ENCODE data around the gene PNPO. TPM values are rescaled to one million over a fixed set of nuclear protein-coding genes. Genes with fewer than 3 reads are reported as not detected.

PNPO gene
- total RNA-seq, 1 donor from 2014 or later, result 9.1 TPM

GRCh38 chr17:47970725-47971499, 29.5 kb downstream of the PNPO start, which contains the start of gene CDK5RAP3:
Gene CDK5RAP3, plus strand, starts transcription at chr17:47971113. Its CDS starts 34 bp downstream, at chr17:47971147.
- TF ChIP-seq, protein P1, sequence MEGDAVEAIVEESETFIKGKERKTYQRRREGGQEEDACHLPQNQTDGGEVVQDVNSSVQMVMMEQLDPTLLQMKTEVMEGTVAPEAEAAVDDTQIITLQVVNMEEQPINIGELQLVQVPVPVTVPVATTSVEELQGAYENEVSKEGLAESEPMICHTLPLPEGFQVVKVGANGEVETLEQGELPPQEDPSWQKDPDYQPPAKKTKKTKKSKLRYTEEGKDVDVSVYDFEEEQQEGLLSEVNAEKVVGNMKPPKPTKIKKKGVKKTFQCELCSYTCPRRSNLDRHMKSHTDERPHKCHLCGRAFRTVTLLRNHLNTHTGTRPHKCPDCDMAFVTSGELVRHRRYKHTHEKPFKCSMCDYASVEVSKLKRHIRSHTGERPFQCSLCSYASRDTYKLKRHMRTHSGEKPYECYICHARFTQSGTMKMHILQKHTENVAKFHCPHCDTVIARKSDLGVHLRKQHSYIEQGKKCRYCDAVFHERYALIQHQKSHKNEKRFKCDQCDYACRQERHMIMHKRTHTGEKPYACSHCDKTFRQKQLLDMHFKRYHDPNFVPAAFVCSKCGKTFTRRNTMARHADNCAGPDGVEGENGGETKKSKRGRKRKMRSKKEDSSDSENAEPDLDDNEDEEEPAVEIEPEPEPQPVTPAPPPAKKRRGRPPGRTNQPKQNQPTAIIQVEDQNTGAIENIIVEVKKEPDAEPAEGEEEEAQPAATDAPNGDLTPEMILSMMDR (IDR thresholded peaks at IDR 0.05), result peak; percentile 77
- TF ChIP-seq EZH2phosphoT487 (IDR thresholded peaks at IDR 0.05), result no peak
- TF ChIP-seq EZH2 (IDR thresholded peaks at IDR 0.05), result peak; percentile 53

DNA sequence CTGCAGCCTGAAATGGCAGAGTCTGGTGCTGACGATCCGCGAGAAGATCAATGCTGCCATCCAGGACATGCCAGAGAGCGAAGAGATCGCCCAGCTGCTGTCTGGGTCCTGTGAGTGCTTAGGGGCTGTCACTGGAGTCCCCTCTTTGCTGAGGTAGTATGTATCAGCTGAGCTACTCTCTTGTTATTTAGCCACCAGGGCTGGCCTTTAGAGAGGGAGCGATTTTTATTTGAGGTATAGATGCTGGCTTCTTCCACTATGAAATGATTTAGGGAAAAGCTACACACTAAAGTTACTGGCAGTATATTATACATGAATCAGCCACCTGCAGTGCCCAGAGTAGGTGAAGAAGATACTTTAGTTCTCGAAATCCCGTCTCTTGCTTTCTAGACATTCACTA, 32.2 kb downstream of the PNPO start:
- Histone ChIP-seq H3K4me1 (peaks cover 13% of the 10 kb centered on the region), H3K4me2 (no peak overlapping the region), H3K27ac (no peak overlapping the region), H3K27me3 (no peaks in the 10 kb centered on the region), H3F3A (ENCODE audit: low read depth) (peaks cover 8% of the 10 kb centered on the region), H3K9ac (no peak overlapping the region), H2AFZ (replicated peaks) (no peak overlapping the region), H3K4me3 (no peak overlapping the region), H3K36me3 (no peaks in the 10 kb centered on the region), H3K79me2 (ENCODE audit: low read depth) (peaks cover 15% of the 10 kb centered on the region), H4K20me1 (ENCODE audit: low read depth) (no peaks in the 10 kb centered on the region), H3K9me3 (ENCODE audit: low read depth) (no peaks in the 10 kb centered on the region)
- TF ChIP-seq EZH2 (IDR thresholded peaks at IDR 0.05), result no peak
- no peak for TF ChIP-seq EZH2phosphoT487 (IDR thresholded peaks at IDR 0.05)
- TF ChIP-seq, protein P1 (IDR thresholded peaks at IDR 0.05), result no peak
- Mint-ChIP-seq H3K36me3 (peaks cover 22% of the 10 kb centered on the region), H3K9me3 (no peaks in the 10 kb centered on the region), H3K27ac (peak overlapping the region; percentile 78), H3K27me3 (ENCODE audit: insufficient read depth, low read depth) (peaks cover 5% of the 10 kb centered on the region), H3K4me3 (no peak overlapping the region), H3K4me1 (peaks cover 23% of the 10 kb centered on the region)
- DNase-seq (ENCODE audit: low spot score), result no peak

More at GRCh38 chr17:47970725-47971499, 29.5 kb downstream of the PNPO start, which contains the start of gene CDK5RAP3:
- Histone ChIP-seq H3F3A (ENCODE audit: low read depth) (peaks cover 8% of the 10 kb centered on the region), H3K27ac (no peak within 1 kb of the TSS), H3K4me2 (peak within 1 kb of the TSS; percentile 75), H4K20me1 (ENCODE audit: low read depth) (no peaks in the 10 kb centered on the region), H2AFZ (replicated peaks) (peak within 1 kb of the TSS; percentile 97), H3K36me3 (no peaks in the 10 kb centered on the region), H3K4me1 (peaks cover 13% of the 10 kb centered on the region), H3K9ac (no peak within 1 kb of the TSS), H3K9me3 (ENCODE audit: low read depth) (no peaks in the 10 kb centered on the region), H3K4me3 (peak within 1 kb of the TSS; percentile 56), H3K79me2 (ENCODE audit: low read depth) (peaks cover 15% of the 10 kb centered on the region), H3K27me3 (no peaks in the 10 kb centered on the region)
- Mint-ChIP-seq H3K27ac (peak within 1 kb of the TSS; percentile 50), H3K4me1 (peaks cover 19% of the 10 kb centered on the region), H3K9me3 (no peaks in the 10 kb centered on the region), H3K27me3 (ENCODE audit: insufficient read depth, low read depth) (peaks cover 5% of the 10 kb centered on the region), H3K36me3 (peaks cover 15% of the 10 kb centered on the region), H3K4me3 (peak within 1 kb of the TSS; percentile 93)
- DNase-seq (ENCODE audit: low spot score), result peak; percentile 100

DNA sequence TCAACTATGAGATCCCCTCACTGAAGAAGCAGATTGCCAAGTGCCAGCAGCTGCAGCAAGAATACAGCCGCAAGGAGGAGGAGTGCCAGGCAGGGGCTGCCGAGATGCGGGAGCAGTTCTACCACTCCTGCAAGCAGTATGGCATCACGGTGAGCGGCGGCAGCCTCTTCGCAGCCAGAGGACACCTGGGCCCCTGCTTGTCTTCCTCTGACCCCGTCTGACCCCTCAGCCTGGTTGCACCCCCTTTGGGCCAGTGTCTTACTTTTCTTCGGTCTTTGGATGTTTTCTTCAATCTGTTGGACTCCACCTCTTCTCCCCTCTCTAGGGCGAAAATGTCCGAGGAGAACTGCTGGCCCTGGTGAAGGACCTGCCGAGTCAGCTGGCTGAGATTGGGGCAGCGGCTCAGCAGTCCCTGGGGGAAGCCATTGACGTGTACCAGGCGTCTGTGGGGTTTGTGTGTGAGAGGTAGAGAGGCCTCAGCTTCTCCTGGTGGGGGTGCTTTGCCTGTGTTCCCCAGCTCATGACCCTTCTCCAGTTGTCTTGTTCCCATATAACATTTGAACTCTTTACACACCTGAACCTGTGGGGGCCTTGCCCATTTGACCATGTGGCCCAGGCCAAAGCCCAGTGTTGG, 33.9 kb downstream of the PNPO start:
- Histone ChIP-seq H3K79me2 (ENCODE audit: low read depth) (peaks cover 15% of the 10 kb centered on the region), H4K20me1 (ENCODE audit: low read depth) (no peaks in the 10 kb centered on the region), H3K27me3 (no peaks in the 10 kb centered on the region), H3K9me3 (ENCODE audit: low read depth) (no peaks in the 10 kb centered on the region), H3K36me3 (no peaks in the 10 kb centered on the region), H3F3A (ENCODE audit: low read depth) (peaks cover 8% of the 10 kb centered on the region), H3K9ac (no peak overlapping the region), H3K4me2 (no peak overlapping the region), H2AFZ (replicated peaks) (no peak overlapping the region), H3K4me3 (no peak overlapping the region), H3K27ac (no peak overlapping the region), H3K4me1 (peaks cover 15% of the 10 kb centered on the region)
- no peak for TF ChIP-seq EZH2phosphoT487 (IDR thresholded peaks at IDR 0.05)
- TF ChIP-seq, protein P1 (IDR thresholded peaks at IDR 0.05), result no peak
- no peak for TF ChIP-seq EZH2 (IDR thresholded peaks at IDR 0.05)
- no peak overlapping the region for H3K27ac Mint-ChIP-seq
- H3K4me3 Mint-ChIP-seq, result peak overlapping the region; percentile 39
- DNase-seq (ENCODE audit: low spot score), result no peak
- H3K9me3 Mint-ChIP-seq, result no peaks in the 10 kb centered on the region
- H3K27me3 Mint-ChIP-seq (ENCODE audit: insufficient read depth, low read depth), result peaks cover 4% of the 10 kb centered on the region
- H3K36me3 Mint-ChIP-seq, result peaks cover 36% of the 10 kb centered on the region
- H3K4me1 Mint-ChIP-seq, result peaks cover 32% of the 10 kb centered on the region
